GM23248 (cell line): ENCODE measurements around the gene ALG14.

ENCODE experiments used
- EZH2 ChIP-seq: fragments of 200-600 bp; sonication (generic); IDR thresholded peaks from 2 replicates; pipeline ENCODE4 v1.6.1; 2018; ENCODE audit warnings: antibody characterized with exemption, mild to moderate bottlenecking; ENCODE audit not compliant: insufficient read depth, poor library complexity, severe bottlenecking
- EZH2phosphoT487 ChIP-seq: fragments of 200-600 bp; sonication (generic); IDR thresholded peaks from 2 replicates; pipeline ENCODE4 v1.6.1; 2018; ENCODE audit warnings: antibody characterized with exemption, moderate library complexity, mild to moderate bottlenecking, low read depth; ENCODE audit not compliant: insufficient read depth

DNA sequence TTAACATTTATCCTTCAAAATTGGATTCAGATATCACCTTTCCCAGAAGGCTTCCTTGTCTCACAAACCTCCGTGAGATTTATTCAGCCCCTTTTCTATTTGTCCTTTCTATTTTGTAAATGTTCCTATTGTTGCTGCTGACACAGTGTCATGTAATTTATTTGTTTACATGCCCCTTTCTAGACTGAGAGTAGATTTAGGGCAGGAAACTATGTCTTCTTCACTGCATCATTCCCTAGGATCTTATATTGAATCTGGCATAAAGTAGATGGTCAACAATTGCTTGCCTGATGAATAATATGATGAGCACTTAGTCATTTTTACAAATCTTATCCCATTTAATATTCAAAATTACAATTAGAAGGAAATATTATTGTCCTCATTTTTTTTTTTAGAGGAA lies 137.7 kb downstream of the ALG14 start:
- TF ChIP-seq EZH2: no peak
- no peak for TF ChIP-seq EZH2phosphoT487
